HepG2 (cell line): Measurements from ENCODE around the gene SAP25. TPM values are rescaled to one million over a fixed set of nuclear protein-coding genes. Genes with fewer than 3 reads are reported as not detected.

Experiments
- ESRRA ChIP-seq: sonication (generic); formaldehyde crosslinking; IDR thresholded peaks from 2 replicates; pipeline ENCODE4 v1.5.1; 2020; ENCODE audit warnings: mild to moderate bottlenecking, low read depth, missing genetic modification reagents
- HDAC2 ChIP-seq: sonication (generic); formaldehyde crosslinking; IDR thresholded peaks from 2 replicates; pipeline ENCODE4 v1.4.0; 2020; ENCODE audit warnings: missing genetic modification reagents
- MAFK ChIP-seq, 2 experiments: IDR thresholded peaks in 1 of 2; conservative IDR thresholded peaks in 1 of 2; 2 replicates each; pipeline ENCODE4 v1.6.1; 2011; ENCODE audit warnings: improper control_type of control experiment in 2 of 2, low read length in 2 of 2
- NFRKB ChIP-seq: fragments of 450-650 bp; IDR thresholded peaks from 2 replicates; pipeline ENCODE4 v1.6.1; 2017
- NR2F1 ChIP-seq, 2 experiments: fragments of 450-650 bp in 1 of 2; formaldehyde crosslinking in 1 of 2; IDR thresholded peaks; 2 replicates each; pipeline versions ENCODE4 v1.5.0 to v1.6.1; 2016 to 2020; ENCODE audit warnings: mild to moderate bottlenecking in 1 of 2, missing compliant biosample characterization in 1 of 2, missing genetic modification reagents in 1 of 2, moderate library complexity in 1 of 2
- REPIN1 ChIP-seq: sonication (generic); formaldehyde crosslinking; IDR thresholded peaks from 2 replicates; pipeline ENCODE4 v1.8.0; 2022; ENCODE audit warnings: missing genetic modification reagents, low read depth, mild to moderate bottlenecking, borderline replicate concordance
- RXRB ChIP-seq: IDR thresholded peaks from 2 replicates; pipeline ENCODE4 v1.6.1; 2016; ENCODE audit warnings: borderline replicate concordance, missing genetic modification reagents, missing compliant biosample characterization
- TARDBP ChIP-seq: sonication (generic); formaldehyde crosslinking; IDR thresholded peaks from 2 replicates; pipeline ENCODE4 v1.8.0; 2022; ENCODE audit warnings: mild to moderate bottlenecking, missing genetic modification reagents
- XRCC5 ChIP-seq: fragments of 200-400 bp; formaldehyde crosslinking; optimal IDR thresholded peaks from 2 replicates; pipeline ENCODE3; 2017; ENCODE audit warnings: mild to moderate bottlenecking, low read length
- ZKSCAN8 ChIP-seq: IDR thresholded peaks from 2 replicates; pipeline ENCODE4 v1.6.1; 2016; ENCODE audit warnings: borderline replicate concordance, missing genetic modification reagents, missing compliant biosample characterization
- polyA plus RNA-seq, 8 experiments: library from polyadenylated mRNA; depleted of rRNA in 3 of 8; stranded (reverse) in 7 of 8; unstranded in 1 of 8; fragments of >200 nt; fragmentation: Illumina TruSeq in 4 of 8; extraction: Trizol in 4 of 8; gene quantifications; 2 replicates each; pipeline versions ENCODE4 v1.2.1 to v1.2.3, GENCODE V29; 2011 to 2016; ENCODE audit warnings: low read depth in 4 of 8, missing spikeins in 1 of 8, mixed read lengths in 1 of 8; ENCODE audit not compliant: insufficient read depth in 1 of 8
- total RNA-seq, 5 experiments: library from RNA; depleted of rRNA; stranded (reverse); fragments of >200 nt; fragmentation: Illumina TruSeq; extraction: Trizol; gene quantifications; 2 replicates each; pipeline ENCODE4 v1.2.3, GENCODE V29; 2016; ENCODE audit warnings: low read depth in 1 of 5
- TF ChIP-seq, protein P1 (sequence below): sonication (generic); formaldehyde crosslinking; IDR thresholded peaks from 2 replicates; pipeline ENCODE4 v1.4.0; 2020; ENCODE audit warnings: missing genetic modification reagents
- TF ChIP-seq, protein P2 (sequence below): IDR thresholded peaks from 2 replicates; pipeline ENCODE4 v1.6.1; 2018; ENCODE audit warnings: missing genetic modification reagents, mild to moderate bottlenecking, missing compliant biosample characterization
- TF ChIP-seq, protein P3 (sequence below): sonication (generic); formaldehyde crosslinking; IDR thresholded peaks from 2 replicates; pipeline ENCODE4 v1.5.0; 2020; ENCODE audit warnings: mild to moderate bottlenecking, missing genetic modification reagents, borderline replicate concordance
- TF ChIP-seq, protein P4 (sequence below): IDR thresholded peaks from 2 replicates; pipeline ENCODE4 v1.4.0; 2020; ENCODE audit warnings: mild to moderate bottlenecking, missing genetic modification reagents
- TF ChIP-seq, protein P5 (sequence below): sonication (generic); formaldehyde crosslinking; IDR thresholded peaks from 2 replicates; pipeline ENCODE4 v1.4.0; 2020; ENCODE audit warnings: mild to moderate bottlenecking, missing genetic modification reagents

The SAP25 gene
- total and polyA plus RNA-seq, 2 of the 13 experiments (the other 11 are each of a cell fraction or from before 2014, with no cell fraction given) = 0.15 to 0.20 TPM

DNA sequence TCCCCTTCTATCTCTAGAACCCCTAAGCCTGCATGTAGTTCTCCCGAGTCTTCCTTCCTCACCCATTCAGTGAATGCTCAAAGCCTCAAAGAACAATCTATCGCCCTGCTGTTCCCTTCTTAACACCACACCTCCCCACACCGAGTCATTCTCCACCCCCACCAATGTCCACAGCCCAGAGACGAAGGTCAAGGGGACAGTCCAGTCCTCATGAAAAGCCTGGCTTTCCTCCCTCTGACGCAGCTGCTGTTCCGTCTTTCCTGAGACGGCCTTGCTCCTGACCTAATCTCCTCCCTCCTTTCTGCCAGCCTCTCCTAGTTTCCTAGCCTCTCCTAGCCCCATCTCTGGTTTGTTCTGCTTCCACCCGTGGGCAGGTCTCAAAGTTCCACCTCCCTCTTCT lies 47.9 kb upstream of the SAP25 start (continued):
- TF ChIP-seq, protein P1, sequence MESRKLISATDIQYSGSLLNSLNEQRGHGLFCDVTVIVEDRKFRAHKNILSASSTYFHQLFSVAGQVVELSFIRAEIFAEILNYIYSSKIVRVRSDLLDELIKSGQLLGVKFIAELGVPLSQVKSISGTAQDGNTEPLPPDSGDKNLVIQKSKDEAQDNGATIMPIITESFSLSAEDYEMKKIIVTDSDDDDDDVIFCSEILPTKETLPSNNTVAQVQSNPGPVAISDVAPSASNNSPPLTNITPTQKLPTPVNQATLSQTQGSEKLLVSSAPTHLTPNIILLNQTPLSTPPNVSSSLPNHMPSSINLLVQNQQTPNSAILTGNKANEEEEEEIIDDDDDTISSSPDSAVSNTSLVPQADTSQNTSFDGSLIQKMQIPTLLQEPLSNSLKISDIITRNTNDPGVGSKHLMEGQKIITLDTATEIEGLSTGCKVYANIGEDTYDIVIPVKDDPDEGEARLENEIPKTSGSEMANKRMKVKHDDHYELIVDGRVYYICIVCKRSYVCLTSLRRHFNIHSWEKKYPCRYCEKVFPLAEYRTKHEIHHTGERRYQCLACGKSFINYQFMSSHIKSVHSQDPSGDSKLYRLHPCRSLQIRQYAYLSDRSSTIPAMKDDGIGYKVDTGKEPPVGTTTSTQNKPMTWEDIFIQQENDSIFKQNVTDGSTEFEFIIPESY = 0 out of 2 replicates have a peak, but pooled peaks have one; percentile 6
- TF ChIP-seq, protein P2, sequence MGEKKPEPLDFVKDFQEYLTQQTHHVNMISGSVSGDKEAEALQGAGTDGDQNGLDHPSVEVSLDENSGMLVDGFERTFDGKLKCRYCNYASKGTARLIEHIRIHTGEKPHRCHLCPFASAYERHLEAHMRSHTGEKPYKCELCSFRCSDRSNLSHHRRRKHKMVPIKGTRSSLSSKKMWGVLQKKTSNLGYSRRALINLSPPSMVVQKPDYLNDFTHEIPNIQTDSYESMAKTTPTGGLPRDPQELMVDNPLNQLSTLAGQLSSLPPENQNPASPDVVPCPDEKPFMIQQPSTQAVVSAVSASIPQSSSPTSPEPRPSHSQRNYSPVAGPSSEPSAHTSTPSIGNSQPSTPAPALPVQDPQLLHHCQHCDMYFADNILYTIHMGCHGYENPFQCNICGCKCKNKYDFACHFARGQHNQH (CRISPR knock-in tag) = no peak
- TF ChIP-seq, protein P3, sequence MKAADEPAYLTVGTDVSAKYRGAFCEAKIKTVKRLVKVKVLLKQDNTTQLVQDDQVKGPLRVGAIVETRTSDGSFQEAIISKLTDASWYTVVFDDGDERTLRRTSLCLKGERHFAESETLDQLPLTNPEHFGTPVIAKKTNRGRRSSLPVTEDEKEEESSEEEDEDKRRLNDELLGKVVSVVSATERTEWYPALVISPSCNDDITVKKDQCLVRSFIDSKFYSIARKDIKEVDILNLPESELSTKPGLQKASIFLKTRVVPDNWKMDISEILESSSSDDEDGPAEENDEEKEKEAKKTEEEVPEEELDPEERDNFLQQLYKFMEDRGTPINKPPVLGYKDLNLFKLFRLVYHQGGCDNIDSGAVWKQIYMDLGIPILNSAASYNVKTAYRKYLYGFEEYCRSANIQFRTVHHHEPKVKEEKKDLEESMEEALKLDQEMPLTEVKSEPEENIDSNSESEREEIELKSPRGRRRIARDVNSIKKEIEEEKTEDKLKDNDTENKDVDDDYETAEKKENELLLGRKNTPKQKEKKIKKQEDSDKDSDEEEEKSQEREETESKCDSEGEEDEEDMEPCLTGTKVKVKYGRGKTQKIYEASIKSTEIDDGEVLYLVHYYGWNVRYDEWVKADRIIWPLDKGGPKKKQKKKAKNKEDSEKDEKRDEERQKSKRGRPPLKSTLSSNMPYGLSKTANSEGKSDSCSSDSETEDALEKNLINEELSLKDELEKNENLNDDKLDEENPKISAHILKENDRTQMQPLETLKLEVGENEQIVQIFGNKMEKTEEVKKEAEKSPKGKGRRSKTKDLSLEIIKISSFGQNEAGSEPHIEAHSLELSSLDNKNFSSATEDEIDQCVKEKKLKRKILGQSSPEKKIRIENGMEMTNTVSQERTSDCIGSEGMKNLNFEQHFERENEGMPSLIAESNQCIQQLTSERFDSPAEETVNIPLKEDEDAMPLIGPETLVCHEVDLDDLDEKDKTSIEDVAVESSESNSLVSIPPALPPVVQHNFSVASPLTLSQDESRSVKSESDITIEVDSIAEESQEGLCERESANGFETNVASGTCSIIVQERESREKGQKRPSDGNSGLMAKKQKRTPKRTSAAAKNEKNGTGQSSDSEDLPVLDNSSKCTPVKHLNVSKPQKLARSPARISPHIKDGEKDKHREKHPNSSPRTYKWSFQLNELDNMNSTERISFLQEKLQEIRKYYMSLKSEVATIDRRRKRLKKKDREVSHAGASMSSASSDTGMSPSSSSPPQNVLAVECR = no peak
- TF ChIP-seq XRCC5 = peak; percentile 32
- no peak for TF ChIP-seq ZKSCAN8
- TF ChIP-seq TARDBP (CRISPR knock-in tag) = peak; percentile 47; the same call in 1 of the 2 replicates
- TF ChIP-seq ESRRA (CRISPR knock-in tag) = peak; percentile 82; the same call in 1 of the 2 replicates
- TF ChIP-seq, protein P4, sequence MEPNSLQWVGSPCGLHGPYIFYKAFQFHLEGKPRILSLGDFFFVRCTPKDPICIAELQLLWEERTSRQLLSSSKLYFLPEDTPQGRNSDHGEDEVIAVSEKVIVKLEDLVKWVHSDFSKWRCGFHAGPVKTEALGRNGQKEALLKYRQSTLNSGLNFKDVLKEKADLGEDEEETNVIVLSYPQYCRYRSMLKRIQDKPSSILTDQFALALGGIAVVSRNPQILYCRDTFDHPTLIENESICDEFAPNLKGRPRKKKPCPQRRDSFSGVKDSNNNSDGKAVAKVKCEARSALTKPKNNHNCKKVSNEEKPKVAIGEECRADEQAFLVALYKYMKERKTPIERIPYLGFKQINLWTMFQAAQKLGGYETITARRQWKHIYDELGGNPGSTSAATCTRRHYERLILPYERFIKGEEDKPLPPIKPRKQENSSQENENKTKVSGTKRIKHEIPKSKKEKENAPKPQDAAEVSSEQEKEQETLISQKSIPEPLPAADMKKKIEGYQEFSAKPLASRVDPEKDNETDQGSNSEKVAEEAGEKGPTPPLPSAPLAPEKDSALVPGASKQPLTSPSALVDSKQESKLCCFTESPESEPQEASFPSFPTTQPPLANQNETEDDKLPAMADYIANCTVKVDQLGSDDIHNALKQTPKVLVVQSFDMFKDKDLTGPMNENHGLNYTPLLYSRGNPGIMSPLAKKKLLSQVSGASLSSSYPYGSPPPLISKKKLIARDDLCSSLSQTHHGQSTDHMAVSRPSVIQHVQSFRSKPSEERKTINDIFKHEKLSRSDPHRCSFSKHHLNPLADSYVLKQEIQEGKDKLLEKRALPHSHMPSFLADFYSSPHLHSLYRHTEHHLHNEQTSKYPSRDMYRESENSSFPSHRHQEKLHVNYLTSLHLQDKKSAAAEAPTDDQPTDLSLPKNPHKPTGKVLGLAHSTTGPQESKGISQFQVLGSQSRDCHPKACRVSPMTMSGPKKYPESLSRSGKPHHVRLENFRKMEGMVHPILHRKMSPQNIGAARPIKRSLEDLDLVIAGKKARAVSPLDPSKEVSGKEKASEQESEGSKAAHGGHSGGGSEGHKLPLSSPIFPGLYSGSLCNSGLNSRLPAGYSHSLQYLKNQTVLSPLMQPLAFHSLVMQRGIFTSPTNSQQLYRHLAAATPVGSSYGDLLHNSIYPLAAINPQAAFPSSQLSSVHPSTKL (CRISPR knock-in tag) = peak; percentile 11; the same call in 1 of the 2 replicates
- TF ChIP-seq RXRB (CRISPR knock-in tag) = peak; percentile 20; the same call in 1 of the 2 replicates
- TF ChIP-seq MAFK (conservative IDR thresholded peaks at IDR 0.05 in 1 of 2, IDR thresholded peaks at IDR 0.05 in 1 of 2; ENCODE audit: low read length in 2 of 2) = no peak
- TF ChIP-seq HDAC2 (CRISPR knock-in tag) = peak; percentile 41; the same call in 1 of the 2 replicates
- TF ChIP-seq NR2F1 (CRISPR knock-in tag; IDR thresholded peaks at IDR 0.05) = peak in 1 of 2 experiments; percentile 66; a peak in 2 of 4 replicates
- no peak for TF ChIP-seq NFRKB
- TF ChIP-seq, protein P5, sequence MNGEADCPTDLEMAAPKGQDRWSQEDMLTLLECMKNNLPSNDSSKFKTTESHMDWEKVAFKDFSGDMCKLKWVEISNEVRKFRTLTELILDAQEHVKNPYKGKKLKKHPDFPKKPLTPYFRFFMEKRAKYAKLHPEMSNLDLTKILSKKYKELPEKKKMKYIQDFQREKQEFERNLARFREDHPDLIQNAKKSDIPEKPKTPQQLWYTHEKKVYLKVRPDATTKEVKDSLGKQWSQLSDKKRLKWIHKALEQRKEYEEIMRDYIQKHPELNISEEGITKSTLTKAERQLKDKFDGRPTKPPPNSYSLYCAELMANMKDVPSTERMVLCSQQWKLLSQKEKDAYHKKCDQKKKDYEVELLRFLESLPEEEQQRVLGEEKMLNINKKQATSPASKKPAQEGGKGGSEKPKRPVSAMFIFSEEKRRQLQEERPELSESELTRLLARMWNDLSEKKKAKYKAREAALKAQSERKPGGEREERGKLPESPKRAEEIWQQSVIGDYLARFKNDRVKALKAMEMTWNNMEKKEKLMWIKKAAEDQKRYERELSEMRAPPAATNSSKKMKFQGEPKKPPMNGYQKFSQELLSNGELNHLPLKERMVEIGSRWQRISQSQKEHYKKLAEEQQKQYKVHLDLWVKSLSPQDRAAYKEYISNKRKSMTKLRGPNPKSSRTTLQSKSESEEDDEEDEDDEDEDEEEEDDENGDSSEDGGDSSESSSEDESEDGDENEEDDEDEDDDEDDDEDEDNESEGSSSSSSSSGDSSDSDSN (CRISPR knock-in tag) = 0 out of 2 replicates have a peak, but pooled peaks have one; percentile 30
- TF ChIP-seq REPIN1 = 0 out of 2 replicates have a peak, but pooled peaks have one; percentile 39
